Measurements from ENCODE around the gene DZIP1. TPM values are rescaled to one million over a fixed set of nuclear protein-coding genes. Genes with fewer than 3 reads are reported as not detected.
A peak's percentile ranks its signal among the peaks of the same experiment; 100 is the strongest.
"Not testable (repeated sequence)": the region's sequence is repeated elsewhere in the genome, so short reads cannot be mapped to it uniquely, and the experiment has no call there.

DZIP1 gene
- total and polyA plus RNA-seq, 7 experiments from 2014 or later: not detected

DNA sequence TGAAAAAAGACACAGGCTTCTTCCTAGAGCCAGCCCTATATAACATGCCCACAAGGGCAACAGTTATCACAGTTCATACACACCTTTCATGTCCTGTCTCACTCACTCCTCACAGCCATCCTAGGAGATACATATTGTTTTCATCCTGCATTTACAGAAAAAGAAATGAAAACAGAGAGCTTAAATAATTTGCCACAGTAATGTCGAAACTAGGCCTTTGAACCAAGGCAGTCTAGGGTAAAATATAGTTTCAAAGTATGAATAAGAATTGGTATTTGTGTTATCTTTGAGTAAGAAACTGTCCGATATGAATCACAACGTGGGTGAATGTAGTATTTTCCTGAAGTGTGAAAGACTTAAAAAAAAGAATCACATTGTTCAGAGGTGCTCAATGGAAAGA, 65.2 kb downstream of the DZIP1 start:
- no peak overlapping the region for H3K27ac Mint-ChIP-seq
- H3K27me3 Mint-ChIP-seq: peaks cover 0 to 22% (median 11%) of the 10 kb centered on the region in 5 donors
- ATAC-seq (no peak), DNase-seq (no peak)
- Histone ChIP-seq H3K27me3 (ENCODE audit: control insufficient read depth in 2 of 2, insufficient read depth in 2 of 2, low read length in 2 of 2) (no peaks in the 10 kb centered on the region), H3K4me3 (ENCODE audit: low read length) (no peak overlapping the region), H3K36me3 (ENCODE audit: control insufficient read depth in 2 of 3, insufficient read depth in 3 of 3, low read length in 3 of 3) (no peaks in the 10 kb centered on the region), H3K27ac (ENCODE audit: low read depth, low read length) (no peak overlapping the region), H3K9me3 (ENCODE audit: control insufficient read depth in 2 of 3, low read length in 3 of 3) (no peaks in the 10 kb centered on the region), H3K4me1 (ENCODE audit: control insufficient read depth in 2 of 2, insufficient read depth in 2 of 2, low read length in 2 of 2) (no peaks in the 10 kb centered on the region)
- ChIA-PET POLR2A (no interaction called here), CTCF (interaction anchor here (0.6 kb wide), 1 partner anchor 767 kb away, joined by 3 read pairs; no protein-coding TSS in a partner anchor)
- no peak overlapping the region for H3K4me3 Mint-ChIP-seq
- no peaks in the 10 kb centered on the region for H3K36me3 Mint-ChIP-seq
- H3K9me3 Mint-ChIP-seq: no peaks in the 10 kb centered on the region
- no peaks in the 10 kb centered on the region for H3K4me1 Mint-ChIP-seq
- intact Hi-C loops (cut with micrococcal nuclease): no loop called here

- no peaks in the 10 kb centered on the region for H3K4me1 ChIP-seq (ENCODE audit: control insufficient read depth in 2 of 2, insufficient read depth in 2 of 2, low read length in 2 of 2)
- Mint-ChIP-seq H3K27me3 (peaks cover 0 to 38% (median 18%) of the 10 kb centered on the region in 5 donors), H3K36me3 (no peaks in the 10 kb centered on the region), H3K9me3 (no peaks in the 10 kb centered on the region), H3K4me3 (no peak overlapping the region), H3K4me1 (no peaks in the 10 kb centered on the region), H3K27ac (no peak overlapping the region)
- H3K9me3 ChIP-seq (ENCODE audit: control insufficient read depth in 2 of 3, low read length in 3 of 3): no peaks in the 10 kb centered on the region
- intact Hi-C loops (cut with micrococcal nuclease): no loop called here
- no peak overlapping the region for H3K27ac ChIP-seq (ENCODE audit: low read depth, low read length)
- no peaks in the 10 kb centered on the region for H3K36me3 ChIP-seq (ENCODE audit: control insufficient read depth in 2 of 3, insufficient read depth in 3 of 3, low read length in 3 of 3)
- H3K27me3 ChIP-seq (ENCODE audit: control insufficient read depth in 2 of 2, insufficient read depth in 2 of 2, low read length in 2 of 2): no peaks in the 10 kb centered on the region
- ChIA-PET CTCF (no interaction called here), POLR2A (no interaction called here)
- no peak overlapping the region for H3K4me3 ChIP-seq (ENCODE audit: low read length)
- ATAC-seq (no peak), DNase-seq (no peak)
These were observed 71.3 kb downstream of the DZIP1 start for GRCh38 chr13:95573221-95573620.

DNA sequence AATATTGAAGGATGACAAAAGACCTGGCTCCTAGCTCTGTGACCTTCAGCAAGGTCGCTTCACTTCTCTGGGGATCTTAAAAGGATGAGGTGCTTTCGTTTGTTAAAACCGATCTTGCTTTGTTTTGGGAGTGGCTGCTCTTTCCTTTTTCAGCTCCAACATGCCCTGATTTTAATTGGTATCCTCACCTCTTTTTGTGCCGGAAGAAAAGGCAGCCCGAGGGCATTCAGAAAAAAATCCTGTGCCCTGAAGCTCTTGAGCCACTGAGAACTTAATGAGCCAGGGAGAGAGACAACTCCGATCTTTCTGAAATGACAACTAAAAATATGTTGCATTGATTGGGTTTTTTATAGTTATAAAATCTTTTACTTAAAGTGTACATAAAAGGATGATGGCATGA, 72.6 kb downstream of the DZIP1 start:
- intact Hi-C loops (cut with micrococcal nuclease): no loop called here
- Mint-ChIP-seq H3K4me3 (no peak overlapping the region), H3K27ac (no peak overlapping the region), H3K9me3 (peaks cover 0 to 3% (median 0%) of the 10 kb centered on the region in 11 donors), H3K36me3 (no peaks in the 10 kb centered on the region), H3K4me1 (no peaks in the 10 kb centered on the region), H3K27me3 (peaks cover 2 to 37% (median 21%) of the 10 kb centered on the region in 5 donors)
- Histone ChIP-seq H3K9me3 (ENCODE audit: control insufficient read depth in 2 of 3, low read length in 3 of 3) (no peaks in the 10 kb centered on the region), H3K4me1 (ENCODE audit: control insufficient read depth in 2 of 2, insufficient read depth in 2 of 2, low read length in 2 of 2) (no peaks in the 10 kb centered on the region), H3K36me3 (ENCODE audit: control insufficient read depth in 2 of 3, insufficient read depth in 3 of 3, low read length in 3 of 3) (no peaks in the 10 kb centered on the region), H3K27ac (ENCODE audit: low read depth, low read length) (no peak overlapping the region), H3K27me3 (ENCODE audit: control insufficient read depth in 2 of 2, insufficient read depth in 2 of 2, low read length in 2 of 2) (no peaks in the 10 kb centered on the region), H3K4me3 (ENCODE audit: low read length) (no peak overlapping the region)
- DNase-seq (no peak), ATAC-seq (no peak)
- CTCF ChIA-PET: no interaction called here
- POLR2A ChIA-PET: no interaction called here

DNA sequence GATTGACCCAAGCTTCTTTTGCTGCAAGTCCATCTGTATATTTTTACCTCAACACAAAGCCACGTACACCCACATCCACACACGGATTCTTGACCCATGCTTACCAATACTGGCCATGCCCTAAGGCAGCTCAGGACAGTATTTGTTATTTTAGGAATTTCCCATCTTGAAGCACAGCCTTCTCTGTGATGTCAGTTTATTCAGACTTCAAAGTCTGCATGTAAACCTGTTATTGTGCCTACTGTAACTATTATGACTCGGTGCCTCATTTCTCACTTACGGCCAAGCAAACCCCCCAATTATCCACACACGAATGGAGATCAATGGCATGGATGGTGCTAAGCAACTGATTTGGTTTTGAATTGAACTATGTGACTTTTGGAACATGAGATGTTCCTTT, 74.5 kb downstream of the DZIP1 start:
- ChIA-PET CTCF (no interaction called here), POLR2A (no interaction called here)
- H3K27me3 Mint-ChIP-seq: peaks cover 3 to 32% (median 21%) of the 10 kb centered on the region in 5 donors
- H3K4me3 ChIP-seq (ENCODE audit: low read length): no peak overlapping the region
- H3K4me1 ChIP-seq (ENCODE audit: control insufficient read depth in 2 of 2, insufficient read depth in 2 of 2, low read length in 2 of 2): no peaks in the 10 kb centered on the region
- ATAC-seq (no peak), DNase-seq (no peak)
- H3K36me3 ChIP-seq (ENCODE audit: control insufficient read depth in 2 of 3, insufficient read depth in 3 of 3, low read length in 3 of 3): no peaks in the 10 kb centered on the region
- H3K36me3 Mint-ChIP-seq: peaks cover 0 to 4% (median 0%) of the 10 kb centered on the region in 5 donors
- no peaks in the 10 kb centered on the region for H3K9me3 ChIP-seq (ENCODE audit: control insufficient read depth in 2 of 3, low read length in 3 of 3)
- no peaks in the 10 kb centered on the region for H3K4me1 Mint-ChIP-seq
- peaks cover 0 to 8% (median 1%) of the 10 kb centered on the region in 11 donors for H3K9me3 Mint-ChIP-seq
- intact Hi-C loops (cut with micrococcal nuclease): no loop called here
- no peak overlapping the region for H3K4me3 Mint-ChIP-seq
- H3K27me3 ChIP-seq (ENCODE audit: control insufficient read depth in 2 of 2, insufficient read depth in 2 of 2, low read length in 2 of 2): no peaks in the 10 kb centered on the region
- H3K27ac ChIP-seq (ENCODE audit: low read depth, low read length): no peak overlapping the region
- H3K27ac Mint-ChIP-seq: no peak overlapping the region

DNA sequence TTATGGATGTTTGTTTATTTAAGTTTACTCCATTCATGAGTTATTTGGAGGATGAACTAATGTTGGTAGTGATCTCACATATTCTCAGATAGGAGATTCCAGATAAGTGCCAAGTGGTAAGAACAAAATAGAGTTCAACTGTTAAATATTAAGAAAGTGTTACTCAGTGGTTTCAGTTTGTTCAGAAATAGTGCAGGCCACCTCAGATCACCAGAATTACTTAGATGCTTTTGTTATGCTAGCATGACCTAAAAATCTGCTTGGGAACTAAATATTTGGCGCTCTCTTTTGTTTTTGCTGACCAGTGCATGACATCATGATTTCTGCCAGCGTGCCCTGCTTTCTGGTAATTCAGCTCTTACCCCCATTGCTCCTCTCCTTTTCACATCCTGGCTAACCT, 76.4 kb downstream of the DZIP1 start:
- intact Hi-C loops (cut with micrococcal nuclease): no loop called here

DNA sequence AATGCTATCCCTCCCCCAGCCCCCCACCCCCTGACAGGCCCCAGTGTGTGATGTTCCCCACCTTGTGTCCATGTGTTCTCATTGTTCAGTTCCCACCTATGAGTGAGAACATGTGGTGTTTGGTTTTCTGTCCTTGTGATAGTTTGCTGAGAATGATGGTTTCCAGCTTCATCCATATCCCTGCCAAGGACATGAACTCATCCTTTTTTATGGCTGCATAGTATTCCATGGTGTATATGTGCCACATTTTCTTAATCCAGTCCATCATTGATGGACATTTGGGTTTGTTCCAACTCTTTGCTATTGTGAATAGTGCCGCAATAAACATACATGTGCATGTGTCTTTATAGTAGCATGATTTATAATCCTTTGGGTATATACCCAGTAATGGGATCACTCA, 78.7 kb downstream of the DZIP1 start:
- POLR2A ChIA-PET; H3K9me3 ChIP-seq (ENCODE audit: control insufficient read depth in 2 of 3, low read length in 3 of 3); DNase-seq; H3K36me3 ChIP-seq (ENCODE audit: control insufficient read depth in 2 of 3, insufficient read depth in 3 of 3, low read length in 3 of 3); H3K4me1 Mint-ChIP-seq; H3K4me3 ChIP-seq (ENCODE audit: low read length); H3K27me3 ChIP-seq (ENCODE audit: control insufficient read depth in 2 of 2, insufficient read depth in 2 of 2, low read length in 2 of 2); intact Hi-C loops (cut with micrococcal nuclease); H3K27ac ChIP-seq (ENCODE audit: low read depth, low read length); H3K9me3 Mint-ChIP-seq; H3K36me3 Mint-ChIP-seq; ATAC-seq; H3K4me1 ChIP-seq (ENCODE audit: control insufficient read depth in 2 of 2, insufficient read depth in 2 of 2, low read length in 2 of 2); H3K27ac Mint-ChIP-seq; CTCF ChIA-PET; H3K4me3 Mint-ChIP-seq: not testable (repeated sequence)
- peaks cover 3 to 29% (median 15%) of the 10 kb centered on the region in 5 donors for H3K27me3 Mint-ChIP-seq

More for the DNA sequence above, 76.4 kb downstream of the DZIP1 start:
- Histone ChIP-seq H3K4me3 (ENCODE audit: low read length) (no peak overlapping the region), H3K27ac (ENCODE audit: low read depth, low read length) (no peak overlapping the region), H3K36me3 (ENCODE audit: control insufficient read depth in 2 of 3, insufficient read depth in 3 of 3, low read length in 3 of 3) (no peaks in the 10 kb centered on the region), H3K27me3 (ENCODE audit: control insufficient read depth in 2 of 2, insufficient read depth in 2 of 2, low read length in 2 of 2) (no peaks in the 10 kb centered on the region), H3K9me3 (ENCODE audit: control insufficient read depth in 2 of 3, low read length in 3 of 3) (no peaks in the 10 kb centered on the region), H3K4me1 (ENCODE audit: control insufficient read depth in 2 of 2, insufficient read depth in 2 of 2, low read length in 2 of 2) (no peaks in the 10 kb centered on the region)
- ChIA-PET POLR2A (no interaction called here), CTCF (no interaction called here)
- H3K36me3 Mint-ChIP-seq: peaks cover 0 to 4% (median 0%) of the 10 kb centered on the region in 5 donors
- H3K27me3 Mint-ChIP-seq: peaks cover 3 to 32% (median 18%) of the 10 kb centered on the region in 5 donors
- no peak for DNase-seq
- H3K4me1 Mint-ChIP-seq: no peaks in the 10 kb centered on the region
- H3K27ac Mint-ChIP-seq: peak overlapping the region in 1 of 9 donors; percentile 47
- peak overlapping the region in 1 of 10 donors; percentile 1 for H3K4me3 Mint-ChIP-seq
- H3K9me3 Mint-ChIP-seq: peaks cover 0 to 8% (median 1%) of the 10 kb centered on the region in 11 donors
- no peak for ATAC-seq

GRCh38 chr13:95564733-95565291, 79.7 kb downstream of the DZIP1 start:
- Mint-ChIP-seq H3K27ac (no peak overlapping the region), H3K9me3 (peaks cover 0 to 8% (median 1%) of the 10 kb centered on the region in 11 donors), H3K4me3 (no peak overlapping the region), H3K36me3 (peaks cover 0 to 4% (median 0%) of the 10 kb centered on the region in 5 donors), H3K4me1 (no peaks in the 10 kb centered on the region), H3K27me3 (peaks cover 3 to 33% (median 18%) of the 10 kb centered on the region in 5 donors)
- no peaks in the 10 kb centered on the region for H3K4me1 ChIP-seq (ENCODE audit: control insufficient read depth in 2 of 2, insufficient read depth in 2 of 2, low read length in 2 of 2)
- no peaks in the 10 kb centered on the region for H3K36me3 ChIP-seq (ENCODE audit: control insufficient read depth in 2 of 3, insufficient read depth in 3 of 3, low read length in 3 of 3)
- no peak overlapping the region for H3K27ac ChIP-seq (ENCODE audit: low read depth, low read length)
- H3K9me3 ChIP-seq (ENCODE audit: control insufficient read depth in 2 of 3, low read length in 3 of 3): no peaks in the 10 kb centered on the region
- no peaks in the 10 kb centered on the region for H3K27me3 ChIP-seq (ENCODE audit: control insufficient read depth in 2 of 2, insufficient read depth in 2 of 2, low read length in 2 of 2)
- ATAC-seq: peak; percentile 73
- DNase-seq: no peak
- no peak overlapping the region for H3K4me3 ChIP-seq (ENCODE audit: low read length)
- ChIA-PET POLR2A (no interaction called here), CTCF (no interaction called here)
- intact Hi-C loops (cut with micrococcal nuclease): no loop called here

Measured in naive thymus-derived CD4-positive, alpha-beta T cell (primary cell).